Osteocyte (in vitro differentiated cells): Measurements from ENCODE around the gene GRIK5. TPM values are rescaled to one million over a fixed set of nuclear protein-coding genes. Genes with fewer than 3 reads are reported as not detected.

Experiments
- DNase-seq: peaks from one replicate; pipeline ENCODE4 v3.0.0; 2021; ENCODE audit warnings: mixed read lengths; ENCODE audit not compliant: unreplicated experiment; ENCODE audit errors: extremely low spot score
- H3K27ac Mint-ChIP-seq: one replicate; pipeline ENCODE4 v1.8.0; 2021; ENCODE audit warnings: mild to moderate bottlenecking, mixed read lengths; ENCODE audit not compliant: unreplicated experiment
- H3K27me3 Mint-ChIP-seq: one replicate; pipeline ENCODE4 v1.8.0; 2021; ENCODE audit warnings: mixed read lengths; ENCODE audit not compliant: unreplicated experiment
- H3K36me3 Mint-ChIP-seq: one replicate; pipeline ENCODE4 v1.8.0; 2021; ENCODE audit warnings: mixed read lengths; ENCODE audit not compliant: unreplicated experiment
- H3K4me1 Mint-ChIP-seq: one replicate; pipeline ENCODE4 v1.8.0; 2021; ENCODE audit warnings: mixed read lengths; ENCODE audit not compliant: unreplicated experiment
- H3K4me3 Mint-ChIP-seq: one replicate; pipeline ENCODE4 v1.8.0; 2021; ENCODE audit warnings: mild to moderate bottlenecking, moderate library complexity, mixed read lengths; ENCODE audit not compliant: unreplicated experiment
- H3K9me3 Mint-ChIP-seq: one replicate; pipeline ENCODE4 v1.8.0; 2021; ENCODE audit warnings: mixed read lengths; ENCODE audit not compliant: unreplicated experiment
- CTCF ChIP-seq: fragments of 200-600 bp; sonication (generic); IDR thresholded peaks from 2 replicates; pipeline ENCODE4 v1.5.0; 2021; ENCODE audit warnings: antibody characterized with exemption, mild to moderate bottlenecking, moderate library complexity
- total RNA-seq: library from RNA; stranded (reverse); gene quantifications from 2 replicates; pipeline ENCODE4 v1.2.1, GENCODE V29; 2021

GRIK5 gene
- total RNA-seq, 1 donor from 2014 or later, result 0.38 TPM

DNA sequence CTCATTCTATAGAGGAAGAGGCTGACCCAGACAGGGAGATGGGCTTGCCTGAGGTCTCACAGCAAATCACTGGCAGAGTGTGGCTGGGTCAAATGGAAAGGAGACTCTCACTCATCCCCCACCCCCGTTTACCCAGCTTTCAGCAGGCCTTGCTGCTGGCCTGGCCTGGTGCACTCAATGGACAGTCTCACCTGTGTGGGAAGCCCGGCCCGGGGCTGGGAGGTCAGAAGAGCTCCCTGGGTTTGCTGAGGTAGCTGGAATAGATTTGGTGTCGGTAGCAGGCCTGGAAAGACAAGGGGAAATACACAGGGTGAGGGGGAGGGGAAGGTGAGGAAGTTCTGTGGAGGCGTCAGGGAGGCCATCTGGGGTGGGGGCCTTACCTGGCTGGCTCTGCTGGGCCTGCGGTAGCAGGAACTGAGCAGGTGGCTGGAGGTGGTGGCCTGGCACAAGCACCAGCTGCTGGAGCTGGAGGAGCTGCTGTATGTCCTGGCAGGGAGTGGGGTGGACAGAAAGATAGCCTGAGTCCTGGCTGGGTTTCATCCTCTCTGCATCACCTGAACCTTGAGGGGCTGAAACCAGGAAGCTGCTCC, 29.4 kb upstream of the GRIK5 start:
- no peak for TF ChIP-seq CTCF
- Mint-ChIP-seq H3K4me3 (no peak overlapping the region), H3K4me1 (no peaks in the 10 kb centered on the region), H3K27ac (no peak overlapping the region), H3K36me3 (no peaks in the 10 kb centered on the region), H3K27me3 (no peaks in the 10 kb centered on the region), H3K9me3 (no peaks in the 10 kb centered on the region)
- no peak for DNase-seq

DNA sequence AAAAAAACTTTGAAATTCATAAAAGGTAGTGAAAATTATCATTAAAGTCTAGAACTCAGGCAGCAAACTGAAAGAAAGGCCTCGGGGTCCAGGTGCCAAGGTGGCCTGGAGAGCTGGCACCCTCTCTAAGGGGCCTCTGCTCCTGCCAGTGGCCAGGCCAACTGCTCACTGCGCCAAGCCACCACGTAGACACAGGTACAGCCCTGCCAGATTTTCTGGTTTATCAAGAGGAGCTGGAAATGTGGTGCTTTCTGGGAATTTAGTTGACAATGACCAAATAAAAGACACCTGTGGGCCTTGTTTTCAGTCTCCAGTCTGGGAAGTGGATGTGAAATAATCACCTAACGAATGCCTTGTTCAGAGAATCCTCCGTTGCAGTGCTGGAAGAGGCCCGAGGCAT, 28.8 kb upstream of the GRIK5 start:
- no peaks in the 10 kb centered on the region for H3K4me1 Mint-ChIP-seq

DNA sequence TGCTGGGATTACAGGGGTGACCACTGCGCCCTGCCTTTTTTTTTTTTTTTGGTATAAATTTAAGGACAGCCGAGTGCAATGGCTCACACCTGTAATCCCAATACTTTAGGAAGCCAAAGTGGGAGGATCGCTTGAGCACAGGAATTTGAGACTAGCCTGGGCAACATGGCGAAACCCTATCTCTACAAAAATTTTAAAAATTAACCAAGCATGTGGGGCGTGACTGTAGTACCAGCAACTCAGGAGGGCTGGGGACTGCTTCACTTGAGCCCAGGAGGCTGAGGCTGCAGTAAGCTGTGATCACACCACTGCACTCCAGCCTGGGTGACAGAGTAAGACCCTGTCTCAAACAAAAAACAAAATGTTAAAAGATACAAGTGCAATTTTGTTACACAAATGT, 27.5 kb upstream of the GRIK5 start:
- TF ChIP-seq CTCF, result no peak
- no peaks in the 10 kb centered on the region for H3K36me3 Mint-ChIP-seq
- no peak overlapping the region for H3K27ac Mint-ChIP-seq
- no peak overlapping the region for H3K4me3 Mint-ChIP-seq
- no peaks in the 10 kb centered on the region for H3K4me1 Mint-ChIP-seq
- H3K9me3 Mint-ChIP-seq, result no peaks in the 10 kb centered on the region
- DNase-seq, result no peak
- H3K27me3 Mint-ChIP-seq, result no peaks in the 10 kb centered on the region

More for the DNA sequence above, 28.8 kb upstream of the GRIK5 start:
- H3K4me3 Mint-ChIP-seq, result no peak overlapping the region
- TF ChIP-seq CTCF, result no peak
- H3K9me3 Mint-ChIP-seq, result no peaks in the 10 kb centered on the region
- no peak overlapping the region for H3K27ac Mint-ChIP-seq
- no peaks in the 10 kb centered on the region for H3K36me3 Mint-ChIP-seq
- DNase-seq, result no peak
- no peaks in the 10 kb centered on the region for H3K27me3 Mint-ChIP-seq

- no peaks in the 10 kb centered on the region for H3K4me1 Mint-ChIP-seq
- no peaks in the 10 kb centered on the region for H3K36me3 Mint-ChIP-seq
- TF ChIP-seq CTCF, result no peak
- no peak for DNase-seq
- H3K27me3 Mint-ChIP-seq, result no peaks in the 10 kb centered on the region
- H3K9me3 Mint-ChIP-seq, result no peaks in the 10 kb centered on the region
- no peak overlapping the region for H3K27ac Mint-ChIP-seq
- H3K4me3 Mint-ChIP-seq, result no peak overlapping the region
Measured at GRCh38 chr19:42096255-42096837, 26.3 kb upstream of the GRIK5 start.

DNA sequence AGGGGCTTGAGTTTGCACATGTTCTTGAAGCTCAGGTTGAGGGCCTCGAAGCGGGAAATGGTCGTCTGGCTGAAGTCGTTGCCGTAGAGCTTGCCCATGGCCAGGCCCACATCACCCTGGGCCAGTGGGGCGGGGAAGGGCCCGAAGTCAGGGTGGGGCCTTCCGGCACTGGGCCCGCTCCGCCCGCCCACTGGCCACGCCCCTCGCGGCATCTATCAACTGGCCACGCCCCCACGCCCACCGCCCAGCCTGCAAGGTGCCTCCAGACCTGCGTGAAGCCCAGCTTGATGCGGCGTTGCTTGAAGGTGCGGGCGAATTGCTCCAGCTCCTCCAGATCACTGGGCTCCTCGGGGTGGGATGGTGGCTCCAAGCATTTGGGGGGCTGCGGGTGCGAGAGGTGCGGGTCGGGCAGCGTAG, 25.8 kb upstream of the GRIK5 start:
- H3K36me3 Mint-ChIP-seq, result no peaks in the 10 kb centered on the region
- DNase-seq, result no peak
- peaks cover 1% of the 10 kb centered on the region for H3K4me1 Mint-ChIP-seq
- no peaks in the 10 kb centered on the region for H3K9me3 Mint-ChIP-seq
- H3K4me3 Mint-ChIP-seq, result no peak overlapping the region
- H3K27me3 Mint-ChIP-seq, result no peaks in the 10 kb centered on the region
- H3K27ac Mint-ChIP-seq, result no peak overlapping the region
- TF ChIP-seq CTCF, result no peak
